ENCODE results near the gene ZNFX1. TPM values are rescaled to one million over a fixed set of nuclear protein-coding genes. Genes with fewer than 3 reads are reported as not detected.
A peak's percentile ranks its signal among the peaks of the same experiment; 100 is the strongest.

The ZNFX1 gene
- total and polyA plus RNA-seq, 9 of the 15 experiments (the other 6 are each of a cell fraction or from before 2014, with no cell fraction given) = 3.8 to 13.8 (median 10.3) TPM

- peak; percentile 42 for TF ChIP-seq PRDM10 (IDR thresholded peaks at IDR 0.05; ENCODE audit: partially characterized antibody)
- TF ChIP-seq UBTF (IDR thresholded peaks at IDR 0.05; ENCODE audit: borderline replicate concordance in 1 of 2, low read depth in 2 of 2, low read length in 2 of 2) = no peak
- TF ChIP-seq RFX5 (IDR thresholded peaks at IDR 0.05; ENCODE audit: low read depth, low read length) = peak; percentile 64; the same call in 1 of the 2 replicates
- TF ChIP-seq DMBX1 (CRISPR knock-in tag; IDR thresholded peaks at IDR 0.05; ENCODE audit: borderline replicate concordance) = peak; percentile 57; the same call in 1 of the 2 replicates
- TF ChIP-seq ZMIZ1 (IDR thresholded peaks at IDR 0.05; ENCODE audit: low read depth in 2 of 2, low read length in 2 of 2) = peak in 1 of 2 experiments; percentile 77; a peak in 1 of 4 replicates
- no peak for TF ChIP-seq CBFA2T3 (IDR thresholded peaks at IDR 0.05)
- TF ChIP-seq TAF15 (IDR thresholded peaks at IDR 0.05; ENCODE audit: low read depth, low read length) = no peak
- TF ChIP-seq TSC22D4 (tag; IDR thresholded peaks at IDR 0.05) = no peak
- peak; percentile 89 for TF ChIP-seq NELFE (IDR thresholded peaks at IDR 0.05; ENCODE audit: insufficient read depth, insufficient read length)
- no peak for TF ChIP-seq TSHZ1 (CRISPR knock-in tag; IDR thresholded peaks at IDR 0.05)
- TF ChIP-seq BACH1 (tag; IDR thresholded peaks at IDR 0.05) = peak; percentile 45; the same call in 1 of the 2 replicates
These were observed at the start of gene ZNFX1 (continued) for GRCh38 chr20:49278036-49278817.
